CD4-positive, CD25-positive, alpha-beta regulatory T cell (primary cell): ENCODE measurements around the gene TMEM259. TPM values are rescaled to one million over a fixed set of nuclear protein-coding genes. Genes with fewer than 3 reads are reported as not detected.

Experiments used
- ATAC-seq, 2 donors: fragments of 150-1000 bp; cut with Tn5 transposase; one replicate each; pipeline ENCODE4 v1.10.0; 2021; ENCODE audit warnings: low read depth in 2 of 2, moderate number of reproducible peaks in 2 of 2, moderate library complexity in 1 of 2
- DNase-seq, 3 donors: peaks; one replicate each; pipeline versions ENCODE4 v3.0.0 to v3.0.0-alpha.2; 2012 to 2022; ENCODE audit warnings: mixed read lengths in 1 of 3
- H3K27ac ChIP-seq: one replicate; pipeline ENCODE4 v1.7.0; 2013; ENCODE audit warnings: mild to moderate bottlenecking, low read length; ENCODE audit not compliant: insufficient read depth, poor library complexity, severe bottlenecking
- H3K27me3 ChIP-seq: one replicate; pipeline ENCODE4 v1.7.0; 2013; ENCODE audit warnings: low read length; ENCODE audit not compliant: control insufficient read depth, insufficient read depth
- H3K36me3 ChIP-seq: one replicate; pipeline ENCODE4 v1.7.0; 2013; ENCODE audit warnings: mild to moderate bottlenecking, low read length, moderate library complexity; ENCODE audit not compliant: control insufficient read depth, insufficient read depth
- H3K4me1 ChIP-seq: 2 replicates; pipeline ENCODE4 v1.7.0; 2013; ENCODE audit warnings: mild to moderate bottlenecking, low read length; ENCODE audit not compliant: insufficient read depth, control insufficient read depth, poor library complexity, severe bottlenecking
- H3K4me3 ChIP-seq: one replicate; pipeline ENCODE4 v1.7.0; 2013; ENCODE audit warnings: low read depth, mild to moderate bottlenecking, low read length, moderate library complexity
- H3K9me3 ChIP-seq, 2 experiments: 1 replicate in 1 of 2; 2 replicates in 1 of 2; pipeline ENCODE4 v1.7.0; 2013; ENCODE audit warnings: low read length in 2 of 2, mild to moderate bottlenecking in 1 of 2, moderate library complexity in 1 of 2; ENCODE audit not compliant: control insufficient read depth in 2 of 2
- H3K27ac Mint-ChIP-seq, 3 donors: one replicate each; pipeline ENCODE4 v1.8.0; 2020 to 2022; ENCODE audit warnings: mild to moderate bottlenecking in 3 of 3, mixed read lengths in 3 of 3, moderate library complexity in 2 of 3
- H3K27me3 Mint-ChIP-seq: one replicate; pipeline ENCODE4 v1.8.0; 2022; ENCODE audit warnings: mild to moderate bottlenecking, mixed read lengths
- H3K36me3 Mint-ChIP-seq: one replicate; pipeline ENCODE4 v1.8.0; 2020; ENCODE audit warnings: mixed read lengths
- H3K4me1 Mint-ChIP-seq, 4 donors: one replicate each; pipeline ENCODE4 v1.8.0; 2020 to 2022; ENCODE audit warnings: mixed read lengths in 4 of 4, mild to moderate bottlenecking in 1 of 4
- H3K4me3 Mint-ChIP-seq, 4 donors: one replicate each; pipeline ENCODE4 v1.8.0; 2020 to 2022; ENCODE audit warnings: mild to moderate bottlenecking in 4 of 4, mixed read lengths in 4 of 4, moderate library complexity in 3 of 4
- H3K9me3 Mint-ChIP-seq, 7 donors: one replicate each; pipeline ENCODE4 v1.8.0; 2020 to 2022; ENCODE audit warnings: mixed read lengths in 7 of 7, mild to moderate bottlenecking in 3 of 7, moderate library complexity in 2 of 7
- polyA plus RNA-seq, 4 donors: library from polyadenylated mRNA; unstranded; fragments of 300-500 nt; fragmentation: Illumina TruSeq; gene quantifications; one replicate each; pipeline ENCODE4 v1.2.3, GENCODE V29; 2021
- total RNA-seq: library from RNA; stranded (reverse); gene quantifications from one replicate; pipeline ENCODE4 v1.2.3, GENCODE V29; 2022

Gene TMEM259
- total and polyA plus RNA-seq, 5 donors from 2014 or later, result 51.6 to 339 (median 55.1) TPM

DNA sequence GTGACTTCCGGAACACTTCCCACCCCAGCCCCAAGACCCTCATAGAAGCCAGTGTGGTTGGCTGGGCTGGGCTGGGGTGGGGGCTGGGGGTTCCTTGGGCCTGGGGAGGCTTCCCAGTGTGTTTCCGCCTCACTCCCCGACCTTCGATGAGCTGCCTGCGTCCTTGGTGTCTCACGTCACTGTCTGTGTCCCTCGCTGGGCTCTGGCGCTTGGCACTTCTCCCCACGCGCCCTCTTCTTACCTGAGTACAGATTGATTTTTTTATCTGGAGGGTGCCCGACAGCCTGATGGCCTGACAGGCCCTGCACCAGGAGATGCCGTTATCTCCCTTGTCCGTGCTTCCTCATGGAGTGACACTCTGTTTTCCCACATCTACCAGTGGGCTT, 28.3 kb downstream of the TMEM259 start:
- Histone ChIP-seq H3K27ac (no peak overlapping the region), H3K9me3 (no peaks in the 10 kb centered on the region), H3K36me3 (peaks cover 8% of the 10 kb centered on the region), H3K27me3 (no peaks in the 10 kb centered on the region), H3K4me3 (no peak overlapping the region), H3K4me1 (peaks cover 12% of the 10 kb centered on the region)
- Mint-ChIP-seq H3K4me1 (peaks cover 0 to 9% (median 1%) of the 10 kb centered on the region in 4 donors), H3K27ac (no peak overlapping the region), H3K36me3 (peaks cover 3% of the 10 kb centered on the region), H3K9me3 (peaks cover 0 to 2% (median 0%) of the 10 kb centered on the region in 7 donors), H3K27me3 (peaks cover 8% of the 10 kb centered on the region), H3K4me3 (no peak overlapping the region)
- DNase-seq, result no peak
- ATAC-seq, result no peak

- no peaks in the 10 kb centered on the region for H3K27me3 ChIP-seq
Observed at GRCh38 chr19:991932-992669, 28.8 kb downstream of the TMEM259 start.

GRCh38 chr19:991174-991931, 29.6 kb downstream of the TMEM259 start:
- DNase-seq (peak in 2 of 3 donors; percentile 19 to 64), ATAC-seq (peak; percentile 47 to 55)
- Histone ChIP-seq H3K27ac (peak overlapping the region; percentile 23), H3K9me3 (no peaks in the 10 kb centered on the region), H3K4me1 (peaks cover 7% of the 10 kb centered on the region), H3K36me3 (peaks cover 18% of the 10 kb centered on the region), H3K4me3 (no peak overlapping the region), H3K27me3 (no peaks in the 10 kb centered on the region)
- no peak overlapping the region for H3K4me3 Mint-ChIP-seq
- H3K36me3 Mint-ChIP-seq, result peaks cover 3% of the 10 kb centered on the region
- no peaks in the 10 kb centered on the region for H3K9me3 Mint-ChIP-seq
- H3K27ac Mint-ChIP-seq, result no peak overlapping the region
- H3K27me3 Mint-ChIP-seq, result peaks cover 2% of the 10 kb centered on the region
- peaks cover 0 to 6% (median 3%) of the 10 kb centered on the region in 4 donors for H3K4me1 Mint-ChIP-seq

More at GRCh38 chr19:991932-992669, 28.8 kb downstream of the TMEM259 start:
- Histone ChIP-seq H3K36me3 (peaks cover 12% of the 10 kb centered on the region), H3K9me3 (no peaks in the 10 kb centered on the region), H3K4me1 (peaks cover 12% of the 10 kb centered on the region), H3K4me3 (no peak overlapping the region), H3K27ac (peak overlapping the region; percentile 23)
- no peak for ATAC-seq
- no peak overlapping the region for H3K4me3 Mint-ChIP-seq
- peaks cover 0 to 2% (median 0%) of the 10 kb centered on the region in 7 donors for H3K9me3 Mint-ChIP-seq
- peaks cover 3% of the 10 kb centered on the region for H3K36me3 Mint-ChIP-seq
- H3K27me3 Mint-ChIP-seq, result peaks cover 7% of the 10 kb centered on the region
- no peak for DNase-seq
- no peak overlapping the region for H3K27ac Mint-ChIP-seq
- peaks cover 0 to 8% (median 1%) of the 10 kb centered on the region in 4 donors for H3K4me1 Mint-ChIP-seq

DNA sequence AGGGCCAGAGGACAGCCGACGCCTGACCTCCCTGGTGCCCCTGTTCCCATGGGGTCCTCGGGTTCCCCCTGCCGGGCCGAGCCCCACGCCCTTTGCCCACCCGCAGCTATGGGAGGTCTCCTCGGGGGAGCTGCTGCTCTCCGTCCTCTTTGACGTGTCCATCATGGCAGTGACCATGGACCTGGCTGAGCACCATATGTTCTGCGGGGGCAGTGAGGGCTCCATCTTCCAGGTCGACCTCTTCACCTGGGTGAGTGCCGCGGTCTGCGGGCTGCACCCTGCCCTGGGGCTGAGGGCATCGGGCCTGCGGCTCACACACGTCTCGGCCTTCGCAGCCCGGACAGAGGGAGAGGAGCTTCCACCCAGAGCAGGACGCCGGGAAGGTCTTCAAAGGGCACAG, 30.2 kb downstream of the TMEM259 start:
- ATAC-seq (no peak), DNase-seq (no peak)
- peaks cover 18% of the 10 kb centered on the region for H3K36me3 ChIP-seq
- Mint-ChIP-seq H3K36me3 (peaks cover 3% of the 10 kb centered on the region), H3K9me3 (no peaks in the 10 kb centered on the region), H3K4me3 (no peak overlapping the region), H3K27me3 (no peaks in the 10 kb centered on the region), H3K4me1 (peaks cover 0 to 6% (median under 1%) of the 10 kb centered on the region in 4 donors), H3K27ac (no peak overlapping the region)
- peaks cover 1% of the 10 kb centered on the region for H3K4me1 ChIP-seq
- no peaks in the 10 kb centered on the region for H3K27me3 ChIP-seq
- no peaks in the 10 kb centered on the region for H3K9me3 ChIP-seq
- H3K4me3 ChIP-seq, result no peak overlapping the region
- H3K27ac ChIP-seq, result no peak overlapping the region

GRCh38 chr19:990119-990571, 30.8 kb downstream of the TMEM259 start:
- no peak for ATAC-seq
- Mint-ChIP-seq H3K36me3 (peaks cover 3% of the 10 kb centered on the region), H3K9me3 (no peaks in the 10 kb centered on the region), H3K4me3 (no peak overlapping the region), H3K27me3 (no peaks in the 10 kb centered on the region), H3K27ac (peak overlapping the region in 1 of 3 donors; percentile 38), H3K4me1 (peaks cover 0 to 6% (median 4%) of the 10 kb centered on the region in 4 donors)
- Histone ChIP-seq H3K36me3 (peaks cover 18% of the 10 kb centered on the region), H3K4me1 (no peaks in the 10 kb centered on the region), H3K27ac (no peak overlapping the region), H3K9me3 (no peaks in the 10 kb centered on the region), H3K4me3 (no peak overlapping the region), H3K27me3 (no peaks in the 10 kb centered on the region)
- no peak for DNase-seq

DNA sequence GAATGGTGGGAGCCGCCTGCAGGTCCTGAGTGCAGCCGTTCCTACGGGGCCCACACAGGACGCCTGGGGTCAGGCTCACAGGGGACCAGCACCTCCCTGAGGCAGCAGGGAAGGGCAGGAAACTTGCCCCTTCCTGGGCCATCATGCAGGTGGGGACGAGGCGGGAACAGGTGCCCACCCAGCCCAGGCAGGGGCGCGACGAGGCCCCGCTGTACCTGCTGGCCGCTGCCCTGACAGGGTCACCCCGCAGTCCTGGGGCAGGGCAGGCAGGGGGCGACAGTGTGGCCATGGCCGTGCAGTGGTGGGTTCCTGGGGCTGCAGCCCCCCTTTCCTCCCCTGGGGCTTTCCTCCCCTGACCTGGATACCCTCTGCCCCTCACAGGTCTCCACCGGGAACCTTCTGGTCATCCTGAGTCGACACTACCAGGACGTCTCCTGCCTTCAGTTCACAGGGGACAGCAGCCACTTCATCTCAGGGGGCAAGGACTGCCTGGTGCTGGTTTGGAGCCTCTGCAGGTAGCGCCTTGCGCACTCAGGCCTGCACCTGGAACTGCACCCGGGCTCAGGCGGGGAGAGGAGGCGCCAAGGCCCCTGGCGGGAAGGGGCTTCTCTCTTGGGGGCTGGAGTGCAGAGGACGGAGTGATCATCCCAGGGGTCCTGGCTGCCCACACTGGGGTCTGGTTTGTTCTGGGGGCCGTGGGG, 31.4 kb downstream of the TMEM259 start:
- DNase-seq (no peak), ATAC-seq (no peak)
- Histone ChIP-seq H3K9me3 (no peaks in the 10 kb centered on the region), H3K4me1 (peaks cover 4% of the 10 kb centered on the region), H3K27me3 (no peaks in the 10 kb centered on the region), H3K36me3 (peaks cover 18% of the 10 kb centered on the region), H3K27ac (no peak overlapping the region), H3K4me3 (no peak overlapping the region)
- peaks cover 3% of the 10 kb centered on the region for H3K36me3 Mint-ChIP-seq
- no peaks in the 10 kb centered on the region for H3K9me3 Mint-ChIP-seq
- no peak overlapping the region for H3K4me3 Mint-ChIP-seq
- no peak overlapping the region for H3K27ac Mint-ChIP-seq
- H3K27me3 Mint-ChIP-seq, result no peaks in the 10 kb centered on the region
- peaks cover 0 to 13% (median 9%) of the 10 kb centered on the region in 4 donors for H3K4me1 Mint-ChIP-seq

DNA sequence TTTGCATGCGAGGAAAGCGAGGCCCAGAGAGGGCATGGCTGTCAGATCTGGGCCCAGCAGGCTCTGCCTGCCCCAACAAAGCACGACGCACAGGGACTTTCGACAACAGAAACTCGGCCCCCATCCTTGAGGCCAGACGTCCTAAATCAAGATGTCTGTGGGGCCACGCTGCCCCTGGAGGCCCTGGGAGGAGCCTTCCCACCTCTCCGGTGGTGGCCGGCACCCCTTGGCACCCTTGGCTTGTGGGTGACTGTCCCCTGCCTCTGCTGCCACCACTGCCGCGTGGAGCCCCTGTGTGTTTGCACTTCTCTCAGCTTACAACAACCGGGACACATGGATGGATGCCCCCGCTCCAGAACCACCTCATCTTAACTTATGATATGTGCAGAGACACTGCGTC, 32.4 kb downstream of the TMEM259 start:
- Mint-ChIP-seq H3K27ac (no peak overlapping the region), H3K9me3 (no peaks in the 10 kb centered on the region), H3K36me3 (peaks cover 3% of the 10 kb centered on the region), H3K27me3 (no peaks in the 10 kb centered on the region), H3K4me3 (no peak overlapping the region), H3K4me1 (peaks cover 0 to 23% (median 13%) of the 10 kb centered on the region in 4 donors)
- DNase-seq, result no peak
- no peaks in the 10 kb centered on the region for H3K9me3 ChIP-seq
- no peak for ATAC-seq
- no peak overlapping the region for H3K4me3 ChIP-seq
- H3K36me3 ChIP-seq, result peaks cover 18% of the 10 kb centered on the region
- peaks cover 11% of the 10 kb centered on the region for H3K4me1 ChIP-seq
- H3K27me3 ChIP-seq, result no peaks in the 10 kb centered on the region
- H3K27ac ChIP-seq, result no peak overlapping the region
